Measurements from ENCODE around the gene PIRT.

DNA sequence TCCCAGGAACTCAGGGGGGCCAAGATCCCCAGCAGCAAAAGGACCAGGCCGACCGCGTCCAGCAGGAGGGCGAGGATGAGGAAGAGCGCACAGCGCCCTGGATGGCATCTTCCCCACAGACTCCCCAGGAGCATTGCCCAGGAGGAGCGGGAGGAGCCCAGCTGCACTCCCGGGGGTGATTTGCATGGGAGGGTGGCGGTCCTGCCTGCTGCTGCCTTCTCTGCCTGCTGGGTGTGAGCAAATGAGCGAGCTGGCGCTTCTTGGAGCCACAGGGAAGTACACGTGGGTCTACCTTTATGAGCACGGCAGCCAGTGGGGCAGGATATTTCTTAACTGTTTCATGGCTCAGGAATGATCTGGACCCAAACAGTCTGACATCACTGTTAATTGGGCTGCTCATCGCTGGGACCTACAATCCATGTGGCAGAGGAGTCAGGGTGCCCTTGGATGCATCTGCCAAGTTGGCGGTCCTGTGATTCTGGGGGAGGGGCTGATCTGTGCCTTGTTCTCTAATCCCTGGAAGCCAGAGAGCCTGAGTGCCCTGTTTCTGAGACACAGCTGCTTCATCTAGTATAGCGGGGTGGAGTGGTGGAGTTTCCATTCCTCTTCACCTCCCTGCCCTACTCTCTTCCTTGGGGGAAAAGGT lies 33.9 kb downstream of the PIRT start, which contains the start of gene TMEM238L:
- no peak for TF ChIP-seq HOXB13 (CRISPR knock-in tag; IDR thresholded peaks at IDR 0.05; ENCODE audit: low read depth)
- TF ChIP-seq RAD21 (conservative IDR thresholded peaks at IDR 0.05 in 1 of 2, IDR thresholded peaks at IDR 0.05 in 1 of 2) = no peak
- TF ChIP-seq TP53 (CRISPR knock-in tag; IDR thresholded peaks at IDR 0.05) = no peak
- no peak for TF ChIP-seq MAFK (IDR thresholded peaks at IDR 0.05; ENCODE audit: partially characterized antibody)
- TF ChIP-seq CTCF (IDR thresholded peaks at IDR 0.05) = no peak
- TF ChIP-seq POLR2A (IDR thresholded peaks at IDR 0.05; ENCODE audit: low read length) = no peak
